ENCODE measurements around the gene FBXL7. TPM values are rescaled to one million over a fixed set of nuclear protein-coding genes. Genes with fewer than 3 reads are reported as not detected.

FBXL7 gene
- total RNA-seq, 2 experiments from 2014 or later: not detected

DNA sequence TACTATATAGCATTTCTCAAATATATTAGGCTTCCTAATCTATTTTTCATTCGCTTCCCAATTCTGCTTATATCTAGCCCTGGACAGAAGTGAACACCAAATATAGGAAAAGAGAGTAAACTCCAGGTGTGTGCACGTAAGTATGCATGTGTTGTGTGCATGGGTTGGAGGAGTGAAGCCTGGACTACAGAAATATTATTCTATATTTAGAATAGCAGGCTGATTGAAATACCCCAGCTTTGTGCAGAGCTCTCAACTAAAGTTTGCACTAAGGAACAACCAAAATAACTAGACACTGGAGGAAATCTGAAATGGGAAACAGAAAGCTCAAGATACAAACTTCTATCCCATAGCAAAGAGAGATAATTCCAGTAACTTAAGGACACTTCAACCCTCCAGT lies 480.9 kb downstream of the FBXL7 start:
- Histone ChIP-seq H3K4me1 (ENCODE audit: insufficient read depth, low read length) (no peaks in the 10 kb centered on the region), H3K36me3 (ENCODE audit: insufficient read depth, low read length) (no peaks in the 10 kb centered on the region), H3K27me3 (ENCODE audit: control insufficient read depth in 1 of 2, insufficient read depth in 2 of 2, low read length in 2 of 2) (no peaks in the 10 kb centered on the region), H3K4me3 (ENCODE audit: low read length) (no peak overlapping the region), H3K27ac (ENCODE audit: low read depth in 1 of 2, low read length in 2 of 2) (no peak overlapping the region), H3K9me3 (ENCODE audit: control insufficient read depth in 1 of 2, insufficient read depth in 1 of 2, low read length in 2 of 2) (peaks cover 0 to 4% of the 10 kb centered on the region in 2 experiments)
- no peaks in the 10 kb centered on the region for H3K27me3 Mint-ChIP-seq
- no peak overlapping the region for H3K27ac Mint-ChIP-seq
- no peaks in the 10 kb centered on the region for H3K4me1 Mint-ChIP-seq (ENCODE audit: low read depth)
- ChIA-PET CTCF (no interaction called here), POLR2A (no interaction called here)
- TF ChIP-seq, protein P1, sequence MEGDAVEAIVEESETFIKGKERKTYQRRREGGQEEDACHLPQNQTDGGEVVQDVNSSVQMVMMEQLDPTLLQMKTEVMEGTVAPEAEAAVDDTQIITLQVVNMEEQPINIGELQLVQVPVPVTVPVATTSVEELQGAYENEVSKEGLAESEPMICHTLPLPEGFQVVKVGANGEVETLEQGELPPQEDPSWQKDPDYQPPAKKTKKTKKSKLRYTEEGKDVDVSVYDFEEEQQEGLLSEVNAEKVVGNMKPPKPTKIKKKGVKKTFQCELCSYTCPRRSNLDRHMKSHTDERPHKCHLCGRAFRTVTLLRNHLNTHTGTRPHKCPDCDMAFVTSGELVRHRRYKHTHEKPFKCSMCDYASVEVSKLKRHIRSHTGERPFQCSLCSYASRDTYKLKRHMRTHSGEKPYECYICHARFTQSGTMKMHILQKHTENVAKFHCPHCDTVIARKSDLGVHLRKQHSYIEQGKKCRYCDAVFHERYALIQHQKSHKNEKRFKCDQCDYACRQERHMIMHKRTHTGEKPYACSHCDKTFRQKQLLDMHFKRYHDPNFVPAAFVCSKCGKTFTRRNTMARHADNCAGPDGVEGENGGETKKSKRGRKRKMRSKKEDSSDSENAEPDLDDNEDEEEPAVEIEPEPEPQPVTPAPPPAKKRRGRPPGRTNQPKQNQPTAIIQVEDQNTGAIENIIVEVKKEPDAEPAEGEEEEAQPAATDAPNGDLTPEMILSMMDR (IDR thresholded peaks at IDR 0.05): no peak
- intact Hi-C loops (cut with DNase I, micrococcal nuclease): no loop called here
- ATAC-seq (ENCODE audit: poor library complexity): no peak
- no peaks in the 10 kb centered on the region for H3K36me3 Mint-ChIP-seq (ENCODE audit: low read depth)
- H3K4me3 Mint-ChIP-seq: no peak overlapping the region
- H3K9me3 Mint-ChIP-seq: peaks cover 5% of the 10 kb centered on the region
- no peak for DNase-seq

DNA sequence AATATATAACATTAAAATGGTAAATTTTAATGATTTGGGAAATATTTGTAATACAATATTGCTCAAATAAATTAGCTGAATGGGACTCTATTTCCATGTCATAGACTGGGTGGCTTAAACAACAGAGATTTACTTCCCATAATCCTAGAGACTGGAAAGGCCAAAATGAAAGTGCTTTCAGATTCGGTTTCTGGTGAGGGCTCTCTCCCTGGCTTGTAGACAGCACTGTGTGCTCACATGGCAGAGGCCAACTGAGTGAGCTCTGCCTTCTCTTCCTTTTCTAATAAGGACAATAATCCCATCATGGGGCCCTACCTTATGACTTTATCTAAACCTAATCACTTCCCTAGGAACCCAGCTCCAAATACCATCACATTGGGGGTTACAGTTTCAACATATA lies 483.4 kb downstream of the FBXL7 start:
- H3K4me3 ChIP-seq (ENCODE audit: low read length): no peak overlapping the region
- H3K4me1 ChIP-seq (ENCODE audit: insufficient read depth, low read length): no peaks in the 10 kb centered on the region
- intact Hi-C loops (cut with DNase I, micrococcal nuclease): no loop called here
- no peaks in the 10 kb centered on the region for H3K36me3 ChIP-seq (ENCODE audit: insufficient read depth, low read length)
- no peak overlapping the region for H3K27ac Mint-ChIP-seq
- no peak for DNase-seq
- no peaks in the 10 kb centered on the region for H3K27me3 Mint-ChIP-seq
- no peaks in the 10 kb centered on the region for H3K36me3 Mint-ChIP-seq (ENCODE audit: low read depth)
- H3K27ac ChIP-seq (ENCODE audit: low read depth in 1 of 2, low read length in 2 of 2): no peak overlapping the region
- ChIA-PET POLR2A (no interaction called here), CTCF (no interaction called here)
- ATAC-seq (ENCODE audit: poor library complexity): no peak
- H3K9me3 Mint-ChIP-seq: peaks cover 3% of the 10 kb centered on the region
- H3K9me3 ChIP-seq (ENCODE audit: control insufficient read depth in 1 of 2, insufficient read depth in 1 of 2, low read length in 2 of 2): peaks cover 0 to 4% of the 10 kb centered on the region in 2 experiments
- no peaks in the 10 kb centered on the region for H3K4me1 Mint-ChIP-seq (ENCODE audit: low read depth)
- no peak overlapping the region for H3K4me3 Mint-ChIP-seq
- no peaks in the 10 kb centered on the region for H3K27me3 ChIP-seq (ENCODE audit: control insufficient read depth in 1 of 2, insufficient read depth in 2 of 2, low read length in 2 of 2)
- TF ChIP-seq, protein P1 (IDR thresholded peaks at IDR 0.05): no peak

Small RNA genes within 50 kb of the gene (microRNA-seq; reads per million reads assigned to microRNA genes)
- not detected for gene MIR887 (ENCODE audit: borderline microRNAs expressed, borderline replicate concordance)
